H1 (cell line): ENCODE measurements around the gene VPS54. TPM values are rescaled to one million over a fixed set of nuclear protein-coding genes. Genes with fewer than 3 reads are reported as not detected.

Source experiments
- CTCF ChIA-PET: fragments of 300-600 bp; sonication (Branson Sonifier 250); formaldehyde crosslinking; loops from one replicate; lab custom pipeline; 2021; ENCODE audit not compliant: partially characterized antibody; lab: Charles Lee
- POLR2A ChIA-PET: fragments of 300-600 bp; sonication (Branson Sonifier 250); formaldehyde crosslinking; loops from one replicate; lab custom pipeline; 2021; ENCODE audit warnings: inconsistent platforms; ENCODE audit not compliant: partially characterized antibody; lab: Charles Lee
- DNase-seq, 2 experiments: peaks; one replicate each; pipeline versions ENCODE4 v3.0.0 to v3.0.0-alpha.2; 2010 to 2022; ENCODE audit warnings: low spot score in 2 of 2, low read depth in 1 of 2, mixed read lengths in 1 of 2
- FAIRE-seq: peaks from 2 replicates; lab custom pipeline; 2011; peaks lifted over from hg19 to GRCh38; lab: Jason Lieb, UNC
- H2AFZ ChIP-seq: 2 replicates; pipeline ENCODE4 v1.8.1; 2012; ENCODE audit warnings: low read length, inconsistent platforms
- H2AK5ac ChIP-seq: 2 replicates; pipeline ENCODE4 v1.6.1; 2013; ENCODE audit warnings: low read depth, low read length
- H2BK120ac ChIP-seq: replicated peaks from 2 replicates; pipeline ENCODE3; 2013; ENCODE audit warnings: low read depth, low read length, inconsistent platforms
- H2BK12ac ChIP-seq: 2 replicates; pipeline ENCODE4 v1.6.1; 2013; ENCODE audit warnings: low read depth, low read length
- H2BK15ac ChIP-seq: 2 replicates; pipeline ENCODE4 v1.6.1; 2013; ENCODE audit warnings: low read length
- H2BK20ac ChIP-seq: 2 replicates; pipeline ENCODE4 v1.6.1; 2013; ENCODE audit warnings: low read length
- H2BK5ac ChIP-seq: 2 replicates; pipeline ENCODE4 v1.6.1; 2013; ENCODE audit warnings: low read depth, low read length
- H3K14ac ChIP-seq: 2 replicates; pipeline ENCODE4 v1.6.1; 2013; ENCODE audit warnings: inconsistent platforms; ENCODE audit not compliant: insufficient read length
- H3K18ac ChIP-seq: 2 replicates; pipeline ENCODE4 v1.6.1; 2013; ENCODE audit warnings: low read length; ENCODE audit errors: extremely low read depth
- H3K23ac ChIP-seq: 2 replicates; pipeline ENCODE4 v1.6.1; 2013; ENCODE audit warnings: inconsistent platforms; ENCODE audit not compliant: insufficient read length
- H3K23me2 ChIP-seq: 2 replicates; pipeline ENCODE4 v1.6.1; 2013; ENCODE audit warnings: low read depth, low read length
- H3K27ac ChIP-seq: 2 replicates; pipeline ENCODE4 v1.6.1; 2011; ENCODE audit warnings: low read depth, low read length, inconsistent platforms
- H3K27me3 ChIP-seq, 4 experiments: replicated peaks in 1 of 4; 1 replicate in 1 of 4; 2 replicates in 3 of 4; pipeline versions ENCODE4 v1.6.1 to v1.8.1; 2011 to 2013; ENCODE audit warnings: low read length in 3 of 4, mild to moderate bottlenecking in 3 of 4, inconsistent platforms in 2 of 4, mixed read lengths in 2 of 4, moderate library complexity in 1 of 4; ENCODE audit not compliant: control insufficient read depth in 3 of 4, insufficient read depth in 3 of 4; ENCODE audit errors: extremely low read depth in 1 of 4
- H3K36me3 ChIP-seq, 4 experiments: 2 replicates each; pipeline versions ENCODE4 v1.6.1 to v1.8.1; 2011 to 2013; ENCODE audit warnings: mild to moderate bottlenecking in 4 of 4, low read length in 3 of 4, moderate library complexity in 2 of 4, control low read depth in 1 of 4, inconsistent platforms in 1 of 4; ENCODE audit not compliant: insufficient read depth in 4 of 4, control insufficient read depth in 2 of 4
- H3K4ac ChIP-seq: replicated peaks from 2 replicates; pipeline ENCODE3; 2013; ENCODE audit warnings: low read length, low read depth, mixed read lengths, inconsistent platforms; ENCODE audit not compliant: insufficient read length
- H3K4me1 ChIP-seq, 4 experiments: replicated peaks in 1 of 4; 1 replicate in 1 of 4; 2 replicates in 3 of 4; pipeline versions ENCODE4 v1.6.1 to v1.8.1; 2011 to 2013; ENCODE audit warnings: low read length in 3 of 4, inconsistent platforms in 2 of 4, mixed read lengths in 1 of 4; ENCODE audit not compliant: insufficient read depth in 4 of 4, control insufficient read depth in 3 of 4
- H3K4me2 ChIP-seq, 2 experiments: 2 replicates each; pipeline versions ENCODE4 v1.6.1 to v1.8.1; 2011 to 2013; ENCODE audit warnings: low read depth in 2 of 2, low read length in 2 of 2, control low read depth in 1 of 2, inconsistent platforms in 1 of 2, mild to moderate bottlenecking in 1 of 2; ENCODE audit not compliant: insufficient read depth in 1 of 2
- H3K4me3 ChIP-seq, 4 experiments: fragments of 200-600, 300-600 bp in 1 of 4; sonication (generic), shearing (Covaris generic), sonication (Bioruptor Twin) in 1 of 4; 2 replicates each; pipeline versions ENCODE4 v1.5.1 to v1.8.1; 2011 to 2016; ENCODE audit warnings: low read length in 4 of 4, low read depth in 3 of 4, control low read depth in 2 of 4, inconsistent platforms in 2 of 4, mild to moderate bottlenecking in 2 of 4, mixed read lengths in 1 of 4, moderate library complexity in 1 of 4; ENCODE audit not compliant: insufficient read depth in 2 of 4; ENCODE audit errors: extremely low read depth in 1 of 4
- H3K56ac ChIP-seq: replicated peaks from 2 replicates; pipeline ENCODE3; 2013; ENCODE audit warnings: low read depth, mild to moderate bottlenecking, mixed read lengths, low read length, inconsistent platforms; ENCODE audit not compliant: insufficient read length
- H3K79me1 ChIP-seq: 2 replicates; pipeline ENCODE4 v1.6.1; 2013; ENCODE audit warnings: low read depth, low read length, control low read depth
- H3K79me2 ChIP-seq, 2 experiments: 2 replicates each; pipeline versions ENCODE4 v1.6.1 to v1.8.1; 2012 to 2013; ENCODE audit warnings: low read length in 2 of 2, mild to moderate bottlenecking in 2 of 2, inconsistent platforms in 1 of 2; ENCODE audit not compliant: insufficient read depth in 2 of 2, control insufficient read depth in 1 of 2
- H3K9ac ChIP-seq, 4 experiments: replicated peaks in 1 of 4; 1 replicate in 1 of 4; 2 replicates in 3 of 4; pipeline versions ENCODE4 v1.6.1 to v1.8.1; 2011 to 2013; ENCODE audit warnings: low read depth in 3 of 4, low read length in 3 of 4, control low read depth in 2 of 4, mild to moderate bottlenecking in 2 of 4, moderate library complexity in 2 of 4, inconsistent platforms in 1 of 4; ENCODE audit errors: extremely low read depth in 1 of 4
- H3K9me3 ChIP-seq, 2 experiments: 2 replicates each; pipeline versions ENCODE4 v1.6.1 to v1.8.1; 2012 to 2013; ENCODE audit warnings: mild to moderate bottlenecking in 2 of 2, moderate library complexity in 2 of 2, control low read depth in 1 of 2, inconsistent platforms in 1 of 2, low read depth in 1 of 2, low read length in 1 of 2, mixed read lengths in 1 of 2; ENCODE audit not compliant: insufficient read depth in 2 of 2
- H4K20me1 ChIP-seq, 2 experiments: replicated peaks in 1 of 2; 2 replicates each; pipeline versions ENCODE3 to v1.8.1; 2011 to 2013; ENCODE audit warnings: inconsistent platforms in 2 of 2, low read length in 2 of 2, mild to moderate bottlenecking in 1 of 2; ENCODE audit not compliant: insufficient read depth in 2 of 2, control insufficient read depth in 1 of 2
- H4K5ac ChIP-seq: 2 replicates; pipeline ENCODE4 v1.6.1; 2013; ENCODE audit warnings: low read length, low read depth, mixed read lengths, inconsistent platforms; ENCODE audit not compliant: insufficient read length
- H4K8ac ChIP-seq: 2 replicates; pipeline ENCODE4 v1.8.0; 2013; ENCODE audit warnings: mild to moderate bottlenecking, moderate library complexity, low read length, inconsistent platforms; ENCODE audit not compliant: insufficient read depth; ENCODE audit errors: extremely low read depth
- H4K91ac ChIP-seq: replicated peaks from 2 replicates; pipeline ENCODE3; 2013; ENCODE audit warnings: low read length, mixed read lengths, inconsistent platforms; ENCODE audit not compliant: insufficient read length
- ATF3 ChIP-seq: IDR thresholded peaks from 2 replicates; pipeline ENCODE4 v1.6.1; 2011; ENCODE audit warnings: low read depth, mild to moderate bottlenecking, low read length; ENCODE audit not compliant: insufficient read depth
- JUN ChIP-seq: IDR thresholded peaks from 2 replicates; pipeline ENCODE4 v1.6.1; 2011; ENCODE audit warnings: low read depth, mild to moderate bottlenecking, improper control_type of control experiment, low read length
- JUND ChIP-seq: IDR thresholded peaks from 2 replicates; pipeline ENCODE4 v1.6.1; 2011; ENCODE audit warnings: mild to moderate bottlenecking, improper control_type of control experiment, low read length
- SUZ12 ChIP-seq: fragments of 200-600 bp; sonication (generic); IDR thresholded peaks from 2 replicates; pipeline ENCODE4 v1.6.1; 2012; ENCODE audit warnings: mild to moderate bottlenecking, inconsistent platforms, low read length, moderate library complexity, mixed read lengths
- YY1 ChIP-seq: IDR thresholded peaks from 2 replicates; pipeline ENCODE4 v1.6.1; 2011; ENCODE audit warnings: low read depth, mild to moderate bottlenecking, low read length
- WGBS, 2 experiments: shearing (Covaris generic) in 1 of 2; methylation state at CpG; one replicate each; pipeline versions ENCODE4 v1.1.6 to v1.1.7; 2013 to 2015; ENCODE audit warnings: low lambda C conversion rate in 2 of 2, mixed read lengths in 2 of 2, inconsistent platforms in 1 of 2, low coverage in 1 of 2, missing lambda C conversion rate in 1 of 2; ENCODE audit not compliant: insufficient replicate concordance in 2 of 2, insufficient coverage in 1 of 2, insufficient read length in 1 of 2; ENCODE audit errors: extremely low coverage in 1 of 2, missing lambda C conversion rate in 1 of 2; 5-methylcytosine and 5-hydroxymethylcytosine counted together
- polyA plus RNA-seq, 7 experiments: library from polyadenylated mRNA; depleted of rRNA in 3 of 7; stranded (reverse) in 5 of 7; unstranded in 2 of 7; fragments of >200 nt in 5 of 7; fragments of 200-250 nt in 2 of 7; gene quantifications; 1 replicate in 5 of 7; 2 replicates in 1 of 7; 4 replicates in 1 of 7; pipeline versions ENCODE4 v1.2.1 to v1.2.3, GENCODE V29; 2011 to 2013; ENCODE audit warnings: missing spikeins in 2 of 7, mixed read lengths in 2 of 7
- total RNA-seq: library from RNA; stranded (reverse); fragmentation: NEBNext Ultra II Directional; extraction: Animal tissue kit (Norgen Biotek cat#: 25700); gene quantifications from 2 replicates; pipeline ENCODE4 v1.2.1, GENCODE V29; 2021

The VPS54 gene
- total and polyA plus RNA-seq, 2 of the 8 experiments (the other 6 are each of a cell fraction or from before 2014, with no cell fraction given) = 3.6 to 13.2 TPM

- Histone ChIP-seq H3K23me2 (no peaks in the 10 kb centered on the region), H3K9ac (no peak overlapping the region), H3K79me1 (peaks cover 9% of the 10 kb centered on the region), H3K14ac (no peak overlapping the region), H2BK120ac (no peak overlapping the region), H2AFZ (no peak overlapping the region), H3K36me3 (peaks cover 12 to 100% (median 68%) of the 10 kb centered on the region in 4 experiments), H3K27me3 (no peaks in the 10 kb centered on the region), H3K56ac (no peak overlapping the region), H2BK5ac (no peak overlapping the region), H2BK12ac (no peak overlapping the region), H4K8ac (no peak overlapping the region), H3K79me2 (peaks cover 4 to 100% of the 10 kb centered on the region in 2 experiments; a peak in 3 of 4 replicates), H4K91ac (no peak overlapping the region), H3K27ac (no peak overlapping the region), H3K4me2 (no peak overlapping the region), H3K23ac (no peak overlapping the region), H3K4ac (no peak overlapping the region), H3K4me1 (peaks cover 0 to 22% (median 6%) of the 10 kb centered on the region in 4 experiments; a peak in 4 of 7 replicates), H3K18ac (no peak overlapping the region), H3K9me3 (no peaks in the 10 kb centered on the region), H4K20me1 (peaks cover 12 to 27% of the 10 kb centered on the region in 2 experiments), H4K5ac (no peak overlapping the region), H2BK15ac (no peak overlapping the region), H2AK5ac (no peak overlapping the region), H2BK20ac (no peak overlapping the region), H3K4me3 (no peak overlapping the region)
- 100% methylated on average over 1 of the region's 1 CpG; no CpG with 5 or more reads in 1 of the 2 experiments for WGBS, 2 experiments
- DNase-seq = no peak
- ChIA-PET POLR2A (interaction anchor here (3.7 to 17.8 kb wide), 3 partner anchors 10 to 21 kb away, joined by 45 to 297 read pairs (median 47); partner anchors contain the start of gene UGP2), CTCF (interaction anchor here (1.1 kb wide), 1 partner anchor 164 kb away, joined by 4 read pairs; no protein-coding TSS in a partner anchor)
- no peak for TF ChIP-seq ATF3
- no peak for TF ChIP-seq JUN
- TF ChIP-seq JUND = no peak
- TF ChIP-seq SUZ12 = no peak
- TF ChIP-seq YY1 = no peak
- FAIRE-seq = no peak
Observed at GRCh38 chr2:63863707-63864106, 155.5 kb downstream of the VPS54 start.
